GM19372 (cell line): ENCODE measurements around the gene NFASC.

Experiments used
- ATAC-seq: cut with Tn5 transposase; IDR thresholded peaks from one replicate; pipeline ENCODE4 v1.9.1; 2021; ENCODE audit warnings: mild to moderate bottlenecking, low read depth, moderate library complexity; ENCODE audit not compliant: unreplicated experiment

Gene NFASC

DNA sequence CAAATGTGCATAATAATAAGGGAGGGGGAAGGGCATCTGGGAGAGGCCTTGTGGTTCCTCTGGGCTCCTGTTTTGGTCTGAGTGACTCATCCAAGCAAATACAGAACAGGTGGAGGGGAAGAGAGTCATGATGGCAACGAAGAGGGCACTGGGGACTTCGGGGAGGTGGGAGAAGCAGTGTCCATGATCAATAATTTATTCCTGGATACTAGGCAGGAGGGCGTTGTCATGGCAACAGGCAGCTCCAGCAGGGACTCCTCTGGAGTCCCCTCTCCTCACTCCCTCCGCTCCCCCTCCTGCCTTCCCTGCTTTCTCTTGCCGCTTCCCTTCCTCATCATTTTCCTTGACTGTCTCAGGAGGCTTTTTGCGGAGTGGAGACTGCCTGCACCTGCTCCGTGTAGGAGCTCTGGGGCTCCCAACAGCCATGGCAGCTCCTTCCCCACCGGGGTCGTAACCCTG is 12.3 kb upstream of the NFASC start:
- ATAC-seq: no peak

DNA sequence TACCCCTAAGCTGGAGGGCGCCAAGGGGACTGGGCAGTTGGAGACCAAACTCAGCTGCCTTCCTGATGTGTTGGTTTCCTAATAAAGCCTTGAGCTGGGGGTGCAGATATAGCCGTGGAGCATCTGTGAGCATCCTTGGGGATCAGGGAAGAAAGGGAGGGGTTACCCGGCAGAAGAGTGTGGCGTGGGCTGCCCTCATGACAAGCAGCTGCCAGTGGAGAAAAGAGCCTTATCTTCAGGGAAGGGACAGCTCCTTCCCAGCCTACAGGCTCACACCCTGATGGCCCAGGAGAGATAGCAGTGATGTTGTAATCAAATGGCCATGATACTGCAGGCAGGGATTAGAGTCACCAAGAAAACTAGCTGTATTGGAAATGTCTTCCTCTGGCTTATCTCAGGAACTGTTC is 10.8 kb upstream of the NFASC start:
- no peak for ATAC-seq

DNA sequence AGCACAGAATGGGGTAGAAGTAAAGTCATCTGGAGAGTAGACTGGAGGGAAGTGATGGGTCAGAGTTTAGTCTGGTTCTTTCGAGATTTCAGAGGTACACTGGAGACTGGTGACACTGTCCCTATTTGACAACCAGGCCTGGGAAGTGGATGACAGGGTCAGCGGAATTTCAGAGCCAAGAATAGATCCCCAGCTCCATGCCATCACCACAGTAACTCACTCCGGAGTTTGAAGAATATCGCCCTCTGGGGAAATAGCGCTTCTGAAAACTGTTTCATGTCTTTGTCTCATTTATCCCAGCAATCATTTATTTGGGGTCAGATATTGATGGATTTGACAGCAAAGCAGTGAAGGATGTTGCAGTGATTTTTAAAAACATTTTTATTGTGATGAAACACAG is 7.6 kb upstream of the NFASC start:
- ATAC-seq: no peak

DNA sequence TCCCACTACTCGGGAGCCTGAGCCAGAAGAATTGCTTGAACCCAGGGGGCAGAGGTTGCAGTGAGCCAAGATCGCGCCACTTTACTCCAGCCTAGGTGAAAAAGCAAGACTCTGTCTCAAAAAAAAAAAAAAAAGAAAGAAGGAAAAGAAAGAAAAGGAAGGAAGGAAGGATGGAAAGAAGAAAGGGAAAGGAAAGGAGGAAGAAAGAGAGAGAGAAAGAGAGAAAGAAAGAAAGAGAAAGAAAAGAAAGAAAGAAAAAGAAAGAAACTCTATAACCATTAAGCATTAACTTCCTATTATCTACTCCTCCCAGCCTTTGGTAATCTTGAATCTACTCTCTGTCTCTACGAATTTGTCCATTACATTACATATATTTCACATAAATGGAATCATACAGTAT is 6.9 kb upstream of the NFASC start:
- ATAC-seq: no peak

DNA sequence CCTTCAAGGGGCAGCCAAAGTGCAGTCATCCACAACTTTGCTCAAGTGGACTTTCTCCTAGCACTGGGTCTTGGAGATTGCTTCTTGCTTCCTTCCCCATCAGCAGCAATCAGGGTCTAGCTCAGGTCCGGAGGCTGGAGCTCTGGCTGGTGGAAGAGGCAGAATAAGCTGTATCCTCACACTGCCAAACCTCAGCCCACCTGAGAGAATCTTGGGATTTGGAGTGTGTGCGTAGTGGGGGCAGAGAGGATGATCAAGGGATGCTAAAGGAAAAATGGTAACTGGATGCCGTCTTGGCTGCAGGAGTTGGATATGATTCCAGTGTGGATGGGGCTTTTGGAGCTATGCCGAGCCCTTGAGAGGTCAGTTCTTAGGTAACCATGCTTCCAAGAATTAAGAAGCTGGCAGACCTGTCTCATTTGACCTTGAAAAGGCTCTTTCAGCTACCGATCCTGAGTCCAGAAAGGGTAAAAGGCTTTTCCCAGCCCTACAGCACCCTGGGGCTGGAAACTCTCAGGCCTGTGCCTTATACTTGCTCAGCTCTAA is 4.5 kb upstream of the NFASC start:
- ATAC-seq: no peak

DNA sequence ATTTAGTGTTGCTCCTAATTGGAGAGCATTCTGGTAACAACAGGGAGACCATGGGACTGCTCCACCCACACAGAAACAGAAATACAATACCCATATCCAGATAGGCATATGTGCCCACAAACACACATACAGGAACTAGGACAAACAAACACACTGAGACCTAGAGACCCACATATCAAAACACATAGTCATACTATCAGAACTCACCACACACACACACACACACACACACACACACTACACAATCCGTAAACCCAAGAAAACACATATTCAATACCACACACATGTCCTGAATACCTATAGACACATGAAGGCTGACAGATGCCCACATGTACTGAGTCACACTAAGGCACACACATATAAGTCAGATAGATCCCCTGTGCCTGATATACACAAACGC is 3.5 kb upstream of the NFASC start:
- ATAC-seq: no peak

DNA sequence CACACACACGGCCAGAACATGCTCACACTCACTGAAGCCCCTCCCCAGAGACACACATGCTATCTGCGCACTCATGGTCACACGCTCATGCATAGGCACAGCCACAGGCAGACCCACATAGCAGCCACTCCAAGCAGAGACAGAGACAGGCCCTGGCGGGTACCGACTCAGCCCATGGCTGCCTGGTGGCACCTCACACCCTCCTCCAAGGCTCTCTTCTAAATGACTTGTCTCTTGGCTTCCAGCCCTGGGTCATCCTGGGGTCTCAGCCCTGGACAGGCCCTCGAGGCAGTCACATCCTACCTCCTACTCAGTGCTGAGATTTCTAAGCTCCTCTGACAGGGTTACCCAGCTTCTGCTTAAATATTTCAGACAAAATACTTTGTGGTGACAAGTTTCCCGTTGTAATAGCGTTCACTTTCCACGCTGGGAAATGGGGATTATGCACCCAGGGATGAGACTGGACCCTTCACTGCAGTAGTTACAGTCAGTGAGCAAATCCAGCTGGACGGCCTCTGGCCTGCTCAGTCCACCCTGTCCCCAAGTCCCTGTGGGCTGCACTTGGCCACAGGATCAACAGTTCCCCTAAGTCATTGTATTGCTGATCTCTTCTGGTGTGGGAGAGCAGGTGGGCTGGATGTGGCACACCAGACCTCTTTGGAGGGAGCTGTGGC is 2.9 kb upstream of the NFASC start:
- no peak for ATAC-seq

DNA sequence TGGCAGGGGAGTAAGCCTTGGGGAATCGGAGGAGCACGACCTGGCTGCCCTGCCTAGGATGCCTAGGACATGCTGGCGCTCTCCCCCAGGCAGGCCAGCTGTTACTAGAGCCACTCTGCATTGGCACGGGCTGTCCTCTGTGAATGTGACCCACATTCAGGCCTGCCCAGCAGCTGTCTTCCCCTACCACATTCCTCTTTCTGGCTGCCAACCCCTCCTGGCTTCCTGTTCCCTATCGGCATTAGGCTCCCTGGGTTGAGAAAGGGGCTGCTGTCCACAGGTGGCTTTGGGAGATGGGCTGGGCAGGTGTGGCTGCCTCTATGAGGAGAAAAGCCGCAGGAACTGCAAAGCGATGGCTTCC is 2.3 kb upstream of the NFASC start:
- no peak for ATAC-seq

DNA sequence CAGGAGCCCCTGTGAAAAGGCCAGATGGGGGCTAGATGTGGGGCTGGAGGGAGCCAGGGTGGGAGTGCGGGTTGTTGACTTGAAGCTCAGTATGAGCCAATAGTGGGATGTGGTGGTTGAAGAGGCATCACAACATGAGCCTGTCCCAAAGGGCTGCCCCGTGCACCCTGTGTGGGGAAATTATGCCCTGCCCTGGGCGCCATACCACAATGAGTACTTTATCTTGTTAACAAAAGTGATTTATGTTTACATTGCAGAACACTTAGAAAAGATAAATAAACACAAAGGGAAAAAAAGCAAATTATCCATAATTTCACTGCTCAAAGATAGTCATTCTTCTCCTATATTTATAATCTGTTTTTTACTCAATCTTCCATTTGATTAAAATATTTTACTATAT is 1.6 kb upstream of the NFASC start:
- ATAC-seq: no peak

DNA sequence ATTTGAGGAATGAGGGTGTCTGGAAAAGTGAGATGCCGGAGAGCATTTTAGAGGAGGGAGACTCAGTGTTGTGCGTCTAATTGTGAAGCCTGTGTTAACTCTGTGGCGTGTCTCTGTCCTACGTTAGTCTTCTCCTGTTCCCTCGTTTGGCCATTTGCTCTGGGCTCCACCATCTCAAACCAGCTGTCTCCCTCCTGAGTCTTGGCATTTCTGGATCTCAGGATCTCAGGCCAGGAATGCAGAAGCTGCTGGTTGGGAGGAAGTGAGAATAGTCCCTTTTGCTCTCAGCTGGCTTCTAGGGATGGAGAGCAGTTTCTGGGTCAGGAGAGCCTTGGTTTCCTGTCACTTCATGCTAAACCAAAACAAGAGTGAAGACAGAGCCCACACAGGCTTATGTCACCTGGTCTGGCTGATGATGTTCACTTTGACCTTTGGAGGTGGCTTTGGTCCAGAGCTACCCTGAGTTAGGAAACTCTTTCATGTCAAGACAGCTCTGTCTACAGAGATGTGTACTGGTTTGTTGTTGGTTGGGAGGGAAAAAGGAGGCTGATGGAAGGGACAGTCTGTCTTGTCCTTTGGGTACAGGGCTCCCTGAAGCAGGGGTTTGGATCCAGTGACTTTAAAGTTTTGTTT is 859 bp downstream of the NFASC start:
- no peak for ATAC-seq

DNA sequence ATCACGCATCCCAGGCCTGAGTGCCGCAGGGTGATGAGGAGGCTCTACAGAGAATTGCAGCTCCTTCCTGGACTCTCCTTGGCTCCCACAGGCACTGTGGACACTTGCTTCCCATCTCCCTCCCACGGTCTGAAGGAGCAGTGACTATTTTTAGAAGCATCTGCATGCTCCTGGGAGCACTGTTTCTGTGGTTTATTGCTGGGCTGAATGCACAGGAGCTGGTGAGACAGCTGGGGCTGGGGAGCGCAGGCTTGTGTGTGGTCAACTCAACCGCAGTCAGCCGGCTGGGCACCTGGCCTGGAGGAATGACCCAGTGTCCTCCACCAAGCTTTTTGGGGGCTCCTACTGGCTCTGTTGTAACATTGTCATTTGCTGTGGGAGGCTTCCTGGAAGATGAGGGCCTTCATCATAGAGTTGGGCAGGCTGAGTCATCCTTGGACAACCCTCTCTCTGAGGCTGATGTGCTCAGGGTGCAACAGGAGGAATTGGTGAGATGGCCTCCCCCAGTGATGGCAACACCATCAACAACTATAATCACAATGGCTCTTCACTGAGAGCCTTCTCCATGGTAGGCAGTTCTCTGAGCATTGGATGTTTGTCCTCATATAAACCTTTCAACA is 1.7 kb downstream of the NFASC start:
- no peak for ATAC-seq

DNA sequence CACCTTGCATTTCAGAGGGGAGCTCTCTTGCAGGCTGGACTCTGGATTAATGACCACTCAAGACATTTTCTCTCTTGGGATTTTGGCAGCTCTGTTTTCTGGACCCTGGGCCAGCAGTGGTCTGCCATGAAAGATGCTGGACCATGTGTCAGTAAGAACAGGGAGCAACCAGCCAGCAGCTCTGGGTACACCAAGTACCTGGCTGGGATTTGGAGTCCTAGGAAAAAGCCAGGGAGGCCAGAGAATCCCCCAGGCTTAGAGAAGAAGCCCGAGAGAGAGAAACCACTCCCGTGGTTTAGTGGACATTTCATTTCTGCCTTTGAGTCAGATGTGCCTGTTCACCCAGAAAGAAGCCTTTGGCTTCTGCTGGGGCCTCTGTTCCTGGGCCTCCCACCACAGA is 2.5 kb downstream of the NFASC start:
- ATAC-seq: no peak

DNA sequence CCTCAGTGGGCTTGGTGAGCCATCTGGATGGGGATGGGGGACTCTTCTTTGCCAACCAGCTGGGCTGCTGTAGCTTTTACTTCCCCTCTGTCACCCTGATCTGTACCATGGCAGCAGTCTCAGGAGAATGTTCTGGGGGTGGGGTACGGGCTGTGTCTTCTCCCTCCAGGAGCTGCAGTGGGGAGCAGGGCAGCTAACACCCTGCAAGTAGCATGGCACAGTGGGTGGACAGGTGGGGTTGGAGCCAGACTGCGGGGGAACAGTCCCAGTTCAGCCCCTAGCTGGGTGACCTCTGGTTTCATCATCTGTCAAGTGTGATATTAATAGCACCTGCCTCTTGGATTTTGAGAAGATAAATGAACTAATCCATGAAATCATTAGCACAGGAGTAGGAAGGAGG is 3.1 kb downstream of the NFASC start:
- ATAC-seq: no peak

DNA sequence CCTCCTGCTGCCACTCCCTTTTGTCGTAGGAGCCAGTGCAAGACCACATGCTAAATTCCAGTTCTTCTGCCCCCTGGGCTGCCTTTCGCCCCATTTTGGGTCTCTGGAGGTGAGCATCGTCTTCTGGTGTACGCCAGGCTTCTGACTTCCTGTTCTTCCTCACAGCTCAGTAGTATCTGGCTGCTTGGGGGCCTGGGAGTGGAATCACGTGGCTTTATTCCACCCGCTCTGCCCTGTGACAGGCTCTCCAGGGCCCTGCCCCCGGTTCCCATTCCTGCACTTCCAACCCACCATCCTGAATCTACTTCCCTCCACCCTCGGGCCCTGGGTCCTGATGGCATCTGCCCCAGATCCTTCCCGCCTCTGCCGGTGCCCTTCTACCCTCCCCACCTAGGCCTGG is 3.6 kb downstream of the NFASC start:
- ATAC-seq: no peak

DNA sequence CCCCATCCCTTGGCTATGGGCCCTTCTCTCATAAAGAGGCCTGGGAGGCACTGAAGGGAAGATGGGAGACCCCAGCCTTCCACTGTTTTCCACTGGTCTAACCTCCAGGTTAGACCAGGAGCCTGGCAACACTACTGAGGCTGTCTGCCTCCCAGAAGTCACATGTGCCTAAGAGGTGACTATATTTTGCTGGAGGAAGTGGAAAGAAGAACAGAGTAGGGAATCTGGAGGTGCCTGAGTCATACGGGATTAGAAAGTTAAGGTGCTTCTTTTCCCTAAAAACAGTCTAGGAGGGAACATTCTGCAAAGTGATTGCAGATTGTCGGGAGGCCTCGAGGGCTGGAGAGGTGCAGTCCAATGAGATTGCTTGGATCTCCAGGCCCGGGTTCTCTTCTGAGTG is 4.6 kb downstream of the NFASC start:
- ATAC-seq: no peak

DNA sequence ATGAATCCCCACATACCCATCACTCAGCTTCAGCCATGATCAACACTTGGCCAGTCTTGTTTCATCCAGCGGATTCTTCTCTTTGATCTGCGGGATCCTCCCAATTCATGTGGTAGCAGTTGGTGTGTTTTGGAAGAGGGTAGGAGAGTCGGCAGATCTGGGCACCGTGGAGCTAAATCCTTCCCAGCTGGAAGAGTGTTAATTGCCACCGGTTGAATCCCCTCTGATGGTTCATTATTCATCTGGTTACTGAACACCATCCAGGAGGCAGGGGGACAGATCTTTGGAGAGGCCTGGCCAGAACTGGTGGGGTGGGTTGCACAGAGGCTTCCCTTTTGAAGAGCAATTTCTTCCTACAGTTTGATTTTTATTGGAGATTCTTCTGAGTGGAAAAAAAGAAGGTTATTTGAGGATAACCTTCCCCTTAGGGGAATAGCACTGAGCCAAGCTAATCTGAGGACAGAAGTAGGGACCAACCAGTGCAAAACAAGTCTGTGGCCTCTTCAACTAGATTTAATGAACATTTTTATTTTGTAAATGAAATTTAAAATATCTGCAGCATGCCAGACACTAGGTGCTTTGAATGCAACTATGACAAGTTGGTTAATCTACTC is 8.1 kb downstream of the NFASC start:
- ATAC-seq: no peak

DNA sequence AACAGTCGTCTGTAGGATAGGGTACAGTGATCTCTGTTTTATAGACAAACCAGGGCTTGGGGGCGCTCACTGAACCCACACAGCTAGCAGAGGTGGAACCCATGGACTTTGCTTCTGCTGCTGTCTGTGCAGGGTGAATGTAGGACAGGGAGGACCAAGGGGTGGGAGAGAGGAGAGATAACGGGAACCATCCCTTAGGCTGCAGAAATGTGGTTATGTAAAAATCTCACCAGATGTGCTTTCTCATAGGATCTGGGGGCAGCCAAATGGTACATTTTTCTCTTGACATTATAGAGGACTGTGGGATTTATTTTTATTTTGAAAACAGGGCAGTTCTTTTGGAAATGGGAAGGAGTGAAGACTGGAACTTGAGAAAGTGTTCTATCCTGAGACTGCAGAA is 8.7 kb downstream of the NFASC start:
- ATAC-seq: no peak

DNA sequence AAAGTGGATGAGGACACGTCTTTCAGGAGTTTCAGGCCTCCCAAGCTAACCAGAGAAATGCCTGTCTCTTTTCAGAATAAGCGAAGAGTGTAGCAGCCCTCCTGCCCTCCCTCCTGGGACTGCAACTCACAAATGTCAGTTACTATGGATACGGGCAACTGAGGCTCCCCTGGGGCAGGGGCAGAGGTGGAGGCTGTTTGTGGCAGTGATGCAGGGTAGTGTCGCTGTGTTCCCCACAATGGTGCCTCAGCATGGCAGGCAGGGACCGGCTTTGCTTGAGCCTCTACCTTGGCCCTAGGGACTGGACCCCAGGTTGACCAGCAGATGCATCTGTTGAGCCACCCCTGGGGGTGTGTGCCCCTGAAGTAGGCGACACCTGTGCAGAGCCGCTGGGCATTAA is 10.2 kb downstream of the NFASC start:
- no peak for ATAC-seq

DNA sequence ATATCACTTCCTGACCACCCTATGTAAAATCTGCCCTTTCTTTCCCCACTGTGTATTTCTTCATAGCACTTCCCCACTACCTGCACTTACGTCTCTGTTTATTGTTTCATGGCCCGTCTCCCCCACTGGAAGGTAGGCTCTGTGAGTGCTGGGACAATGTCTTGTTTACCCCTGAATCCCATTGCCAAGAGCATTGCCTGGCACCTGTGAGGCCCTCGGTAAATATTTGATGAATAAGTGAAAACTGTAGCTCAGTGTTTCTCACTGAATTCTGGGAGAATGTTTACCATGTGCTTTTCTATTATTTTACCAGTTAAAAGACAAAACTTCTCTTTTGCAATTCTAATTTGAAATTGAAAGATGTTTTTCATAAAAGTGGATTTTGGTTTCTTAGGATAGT is 11.8 kb downstream of the NFASC start:
- no peak for ATAC-seq

DNA sequence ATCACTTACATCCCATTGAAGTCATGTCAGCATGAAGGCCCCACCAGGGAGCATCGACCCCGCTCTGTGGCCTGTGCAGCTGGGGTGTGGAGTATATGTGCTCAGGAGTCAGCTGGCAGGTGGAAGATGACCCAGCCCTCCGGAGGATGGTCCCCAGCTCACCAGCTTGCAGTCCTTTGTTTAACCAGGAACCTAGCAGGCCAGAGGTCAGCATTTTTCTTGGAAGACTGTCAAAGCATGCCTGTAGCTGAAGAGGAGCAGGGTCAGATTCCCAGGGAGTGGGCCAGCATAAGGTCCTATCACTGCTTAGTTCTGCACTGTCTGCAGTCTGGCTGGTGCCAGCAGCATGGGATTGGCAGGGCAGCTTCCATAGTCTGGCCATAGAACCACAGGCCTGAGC is 12.7 kb downstream of the NFASC start:
- no peak for ATAC-seq

DNA sequence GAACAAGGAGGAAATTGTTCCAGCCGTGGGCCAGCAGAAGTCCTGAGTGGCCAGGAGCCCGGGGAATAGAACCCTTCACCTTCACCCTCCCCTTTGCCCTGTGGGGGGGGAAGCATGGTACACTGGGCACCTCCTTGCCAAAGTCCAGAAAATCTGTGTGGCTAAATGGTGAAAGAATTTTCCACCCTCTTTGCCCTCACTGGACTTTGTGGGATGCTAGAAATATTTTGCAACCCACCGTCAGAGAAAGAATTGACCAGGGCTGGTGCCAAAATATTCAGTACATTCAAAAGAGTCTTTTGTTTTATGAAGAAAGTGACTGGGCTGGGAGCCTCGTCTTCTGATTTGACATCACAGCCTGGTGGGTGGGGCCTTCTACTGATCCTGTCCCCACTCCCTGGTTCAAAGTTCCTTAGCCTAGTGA is 14.6 kb downstream of the NFASC start:
- ATAC-seq: no peak
